COLO668 (cell line): ENCODE results near the gene AFF3.

Source experiments
- DNase-seq: peaks from one replicate; lab custom pipeline; 2025; ENCODE audit not compliant: unreplicated experiment; lab: John Stamatoyannopoulos, UW

The AFF3 gene

GRCh38 chr2:100072503-100072902 is 69.9 kb downstream of the AFF3 start:
- no peak for DNase-seq

- DNase-seq, result no peak
These were observed 70.9 kb downstream of the AFF3 start for GRCh38 chr2:100071335-100072043.

DNA sequence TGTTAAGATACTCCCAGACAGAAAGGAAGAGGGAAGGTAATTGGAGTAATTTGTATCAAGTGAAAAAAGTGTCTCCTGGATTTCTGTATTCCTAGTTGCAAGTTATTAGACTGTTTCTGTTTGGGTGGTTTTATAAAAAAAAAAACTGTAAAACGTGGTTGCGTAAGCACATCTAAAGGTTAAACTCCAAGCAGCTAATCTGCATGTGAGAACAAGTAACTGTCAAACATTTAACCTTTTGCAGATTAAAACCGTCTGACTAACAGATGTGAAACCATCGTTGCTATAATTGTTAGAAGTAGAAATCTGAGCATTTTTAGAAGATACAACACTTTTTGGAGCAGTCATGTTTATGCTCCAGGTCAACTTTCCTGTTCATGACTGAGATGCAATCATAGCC is 72.3 kb downstream of the AFF3 start:
- no peak for DNase-seq

- no peak for DNase-seq
These were observed 74.0 kb downstream of the AFF3 start for GRCh38 chr2:100068395-100068794.

- no peak for DNase-seq
These were observed 74.6 kb downstream of the AFF3 start for GRCh38 chr2:100067784-100068183.

DNA sequence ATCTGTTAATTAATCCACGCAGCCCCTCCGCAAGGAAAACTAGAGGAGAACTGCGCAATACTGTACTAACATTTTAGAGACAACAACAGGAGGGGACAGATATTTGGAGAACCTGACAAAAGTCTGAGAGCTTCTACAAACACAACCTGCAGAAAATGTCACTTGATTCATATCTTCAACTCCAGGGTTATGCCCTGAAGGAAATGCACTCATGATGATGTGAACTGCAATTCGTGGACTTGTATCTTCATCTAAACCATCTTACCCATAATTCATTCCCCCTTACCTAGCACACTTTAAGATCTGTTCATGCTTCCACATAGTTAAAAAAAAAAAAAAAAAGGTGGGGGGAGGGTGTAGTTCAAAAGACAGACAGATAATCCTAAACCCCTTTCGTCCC is 75.5 kb downstream of the AFF3 start:
- DNase-seq, result no peak

DNA sequence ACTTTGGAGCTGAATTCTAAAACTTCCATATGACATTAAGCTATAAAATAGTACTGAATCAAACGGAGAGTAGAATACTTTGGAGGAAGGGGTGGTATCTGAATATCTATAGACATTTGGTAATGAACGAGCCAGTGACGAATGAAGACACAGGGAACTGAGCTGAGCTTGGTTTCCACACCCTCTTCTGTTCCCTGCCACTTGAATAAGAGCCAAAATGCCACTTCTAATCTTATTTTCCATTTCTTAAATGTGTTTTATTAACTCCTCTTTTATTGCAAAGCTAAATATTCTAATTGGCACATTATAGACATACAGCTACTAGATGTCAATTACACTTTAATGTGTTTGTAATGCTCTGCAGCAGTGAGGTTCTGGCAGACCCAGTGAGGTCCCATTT is 76.1 kb downstream of the AFF3 start:
- no peak for DNase-seq

GRCh38 chr2:100064592-100065428 is 77.6 kb downstream of the AFF3 start:
- no peak for DNase-seq

DNA sequence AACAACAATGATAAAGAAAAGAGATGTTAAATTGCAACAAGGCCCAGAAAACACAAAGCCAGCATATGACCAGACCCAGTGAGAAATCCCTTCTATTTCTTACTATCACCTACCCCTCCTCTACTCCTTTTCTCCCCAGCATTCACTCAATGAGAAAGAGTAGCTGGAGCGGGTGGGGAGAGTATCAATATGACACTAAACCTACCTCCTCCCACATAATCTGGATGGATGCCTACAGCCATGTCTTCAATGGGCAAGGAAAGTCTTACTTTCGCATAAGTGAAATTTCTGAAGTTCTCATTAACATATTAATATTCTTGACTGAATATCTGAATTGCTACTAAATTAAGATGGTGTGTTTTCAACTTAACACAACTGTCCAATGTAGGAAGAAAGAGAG is 78.2 kb downstream of the AFF3 start:
- no peak for DNase-seq

DNA sequence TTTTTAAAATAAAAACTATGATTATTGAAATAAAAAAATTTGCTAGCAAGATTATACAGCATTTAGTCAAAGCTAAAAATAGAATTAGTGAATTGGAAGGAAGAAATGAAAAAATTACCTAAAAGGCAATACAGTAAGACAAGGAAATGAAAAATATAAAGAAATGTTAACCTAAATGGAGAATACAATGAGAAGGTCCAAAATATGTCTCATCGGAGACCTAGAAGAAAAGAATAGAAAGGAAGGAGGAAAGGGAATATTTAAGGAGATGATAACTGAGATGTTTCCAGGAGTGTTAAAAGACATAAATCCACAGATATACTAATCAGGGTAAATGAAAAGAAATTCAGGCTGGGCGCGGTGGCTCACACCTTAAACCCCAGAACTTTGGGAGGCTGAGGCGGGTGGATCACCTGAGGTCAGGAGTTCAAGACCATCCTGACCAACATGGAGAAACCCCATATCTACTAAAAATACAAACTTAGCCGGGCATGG is 78.9 kb downstream of the AFF3 start:
- no peak for DNase-seq

- DNase-seq, result no peak
These were observed 80.1 kb downstream of the AFF3 start for GRCh38 chr2:100062336-100062735.

DNA sequence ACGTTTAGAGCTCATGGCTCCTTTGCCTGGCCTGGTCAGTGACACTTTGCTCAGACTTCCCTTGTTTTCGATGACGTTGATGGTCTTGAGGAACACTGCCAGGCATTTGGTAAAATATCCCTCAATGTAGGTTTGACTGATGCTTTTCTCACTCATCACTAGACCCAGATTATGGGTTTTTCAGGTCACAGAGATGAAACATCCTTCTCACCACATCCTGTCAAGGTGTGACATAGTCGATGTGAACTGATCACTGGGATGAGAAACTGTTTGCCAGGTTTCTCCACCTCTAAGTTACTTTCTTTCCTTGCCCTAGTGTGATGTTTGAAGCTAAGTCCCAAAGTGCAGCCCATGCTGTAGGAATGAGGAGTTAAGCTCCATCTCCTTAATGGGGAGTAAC is 81.5 kb downstream of the AFF3 start:
- no peak for DNase-seq

GRCh38 chr2:100059638-100060037 is 82.8 kb downstream of the AFF3 start:
- no peak for DNase-seq

DNA sequence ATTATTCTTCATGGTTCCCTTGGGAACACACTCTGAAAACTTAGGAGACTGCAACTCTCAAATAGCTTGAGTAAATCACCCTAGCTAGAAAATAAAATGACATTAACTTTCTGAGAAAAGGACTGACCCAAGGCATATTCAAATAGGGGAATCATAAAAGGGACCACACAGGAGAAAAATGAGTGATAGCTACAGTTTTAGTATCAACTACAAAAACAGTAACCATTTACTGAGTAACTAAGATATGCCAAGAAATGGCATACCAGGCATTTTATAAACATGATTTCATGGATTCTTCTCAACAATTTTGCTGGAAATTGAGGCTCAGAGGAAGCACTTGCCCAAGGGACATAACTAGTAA is 84.5 kb downstream of the AFF3 start:
- no peak for DNase-seq

DNA sequence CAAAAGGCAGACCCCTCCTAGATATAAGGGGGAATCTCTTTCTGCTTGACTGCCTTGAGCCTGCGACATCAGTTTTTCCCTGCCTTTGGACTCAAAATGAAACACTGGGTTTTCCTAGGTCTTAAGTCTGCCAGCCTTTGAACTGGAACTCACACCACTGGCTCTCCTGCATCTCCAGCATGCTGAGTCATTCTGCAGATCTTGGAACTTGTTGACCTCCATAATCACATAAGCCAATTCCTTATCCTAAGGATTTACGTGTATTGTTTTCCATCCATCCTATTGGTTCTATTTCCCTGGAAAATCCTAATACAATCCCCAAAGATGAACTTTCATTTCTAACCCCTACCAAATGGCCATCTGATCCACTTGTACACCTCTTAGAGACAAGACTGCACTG is 88.0 kb downstream of the AFF3 start:
- no peak for DNase-seq

DNA sequence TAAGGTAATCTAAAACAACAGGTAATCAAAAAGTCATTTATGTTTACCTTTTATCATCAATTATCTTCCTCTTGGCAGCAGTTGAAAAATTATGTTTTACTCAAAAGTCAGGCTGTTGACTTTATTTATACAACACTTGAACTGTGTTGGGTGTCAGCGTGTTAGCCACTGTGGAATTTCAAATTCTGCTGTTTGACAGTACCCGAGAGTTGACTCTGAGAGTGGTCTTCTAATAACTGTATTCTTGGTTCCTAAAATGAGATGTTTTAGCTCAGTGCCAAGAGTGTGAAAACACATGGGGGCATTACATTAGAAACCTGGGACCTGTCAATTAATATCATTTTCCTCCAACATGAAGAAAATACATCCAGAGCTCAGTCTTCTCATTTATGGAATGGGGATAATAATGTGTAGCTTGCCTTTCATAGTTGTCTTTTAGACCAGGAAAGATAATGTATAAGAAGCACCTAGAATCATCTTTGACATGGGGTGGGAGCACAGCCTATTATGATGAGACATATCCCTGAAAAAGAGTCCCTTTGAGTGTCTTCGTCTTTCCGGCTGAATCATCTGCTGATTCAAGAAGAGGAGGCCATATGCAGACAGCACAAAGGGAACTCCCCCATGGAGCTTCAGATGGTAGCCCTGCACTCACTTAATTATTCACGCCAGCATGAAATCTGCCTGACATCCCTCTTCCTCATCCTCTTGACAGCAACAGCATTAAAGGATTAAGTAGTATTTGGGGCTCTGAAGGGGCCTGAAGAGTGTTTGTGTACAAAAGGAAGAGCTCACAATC is 89.1 kb downstream of the AFF3 start:
- DNase-seq, result no peak

- no peak for DNase-seq
These were observed 89.7 kb downstream of the AFF3 start for GRCh38 chr2:100052650-100053049.

DNA sequence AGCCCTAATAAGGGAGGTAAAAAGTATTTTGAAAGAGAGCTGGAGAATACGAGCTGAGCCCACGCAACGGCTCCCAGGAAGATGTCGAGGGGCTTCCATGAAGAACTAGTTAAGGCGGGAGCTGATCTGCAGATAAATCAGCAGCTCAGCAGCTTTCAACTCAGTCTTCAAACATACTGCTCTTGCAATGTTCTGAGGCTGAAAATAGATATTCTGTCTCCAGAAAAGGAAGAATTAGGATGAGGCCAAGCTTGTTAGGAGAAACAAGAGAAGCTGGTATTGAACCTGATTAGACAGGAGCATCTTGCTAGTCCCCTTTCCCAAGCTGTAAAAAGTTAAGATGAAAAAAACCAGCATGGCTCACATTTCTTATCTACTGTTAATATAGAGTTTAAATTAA is 91.1 kb downstream of the AFF3 start:
- DNase-seq, result no peak

- no peak for DNase-seq
These were observed 91.7 kb downstream of the AFF3 start for GRCh38 chr2:100050685-100051084.

DNA sequence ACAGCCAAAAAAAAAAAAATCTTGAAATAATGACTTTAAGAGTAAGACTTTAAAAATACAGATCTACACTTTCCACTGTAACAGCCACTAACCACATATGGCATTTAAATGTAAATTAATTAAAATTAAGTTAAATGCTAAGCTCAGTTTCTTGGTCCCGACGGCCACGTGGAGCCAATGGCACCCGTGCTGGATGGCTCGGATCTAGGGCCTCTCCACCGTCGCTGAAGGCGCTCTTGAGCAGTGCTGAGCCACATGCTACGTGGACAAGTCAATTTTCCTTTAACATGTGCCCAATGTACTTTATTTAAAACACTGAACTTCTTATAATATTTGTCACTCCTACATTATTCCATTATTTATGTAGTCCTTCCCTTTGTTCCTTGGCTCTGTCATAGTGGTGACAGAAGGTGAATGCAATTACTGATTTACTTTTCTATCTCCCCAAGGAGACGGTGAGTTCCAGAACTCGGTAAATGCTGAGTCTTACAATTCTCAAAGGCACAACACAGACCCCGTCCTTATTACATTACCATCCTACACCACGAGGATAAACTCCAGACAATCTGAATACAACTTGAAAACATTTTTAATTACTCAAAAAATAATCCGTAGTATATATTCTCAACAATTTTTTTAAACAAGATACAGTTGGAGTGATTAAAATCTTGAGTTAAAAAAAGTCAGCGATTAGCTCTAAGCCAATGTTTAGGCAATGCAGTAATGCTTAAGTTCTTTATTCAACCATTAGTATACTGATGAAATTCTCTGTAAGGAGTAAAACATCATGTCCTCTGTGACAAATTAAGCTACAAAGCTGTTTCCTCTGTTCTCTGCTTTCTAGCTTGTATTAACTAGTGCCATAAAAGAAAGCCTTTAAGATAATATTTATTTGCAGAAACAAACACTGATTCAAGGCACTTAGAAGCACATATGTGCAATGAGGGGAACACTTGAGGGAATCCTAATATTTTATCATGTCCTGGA is 95.1 kb downstream of the AFF3 start:
- DNase-seq, result no peak
